ENCODE measurements around the gene IFNLR1.

DNA sequence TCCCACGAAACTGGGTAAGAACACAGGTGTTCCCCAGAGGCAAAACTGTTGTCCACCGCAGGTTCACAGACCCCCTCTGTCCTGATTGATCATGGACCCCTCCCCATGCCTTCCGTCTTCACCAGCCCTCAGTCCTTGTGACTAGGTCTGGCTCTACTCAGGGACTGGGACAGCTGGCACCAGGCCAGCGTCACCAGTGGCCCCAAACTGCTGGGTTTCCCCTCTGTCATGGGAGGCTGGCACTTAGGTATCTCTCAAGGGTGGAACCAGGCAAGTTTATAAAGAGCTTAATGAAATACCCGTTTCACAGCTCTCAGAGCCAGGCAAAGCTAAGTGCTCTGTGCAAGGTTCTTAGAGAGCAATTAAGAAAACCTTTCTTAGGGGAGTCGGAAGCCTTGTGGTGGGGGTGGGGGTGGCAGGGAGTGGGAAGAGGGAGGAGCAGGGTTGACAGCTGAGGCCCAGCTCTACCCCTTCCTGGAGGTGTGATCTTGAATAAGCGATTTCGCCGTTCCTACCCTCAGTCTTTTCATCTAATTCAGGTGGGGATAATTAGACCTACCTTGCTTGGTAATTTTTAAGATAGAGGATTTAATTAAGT lies 35.0 kb upstream of the IFNLR1 start:
- TF ChIP-seq, protein P1, sequence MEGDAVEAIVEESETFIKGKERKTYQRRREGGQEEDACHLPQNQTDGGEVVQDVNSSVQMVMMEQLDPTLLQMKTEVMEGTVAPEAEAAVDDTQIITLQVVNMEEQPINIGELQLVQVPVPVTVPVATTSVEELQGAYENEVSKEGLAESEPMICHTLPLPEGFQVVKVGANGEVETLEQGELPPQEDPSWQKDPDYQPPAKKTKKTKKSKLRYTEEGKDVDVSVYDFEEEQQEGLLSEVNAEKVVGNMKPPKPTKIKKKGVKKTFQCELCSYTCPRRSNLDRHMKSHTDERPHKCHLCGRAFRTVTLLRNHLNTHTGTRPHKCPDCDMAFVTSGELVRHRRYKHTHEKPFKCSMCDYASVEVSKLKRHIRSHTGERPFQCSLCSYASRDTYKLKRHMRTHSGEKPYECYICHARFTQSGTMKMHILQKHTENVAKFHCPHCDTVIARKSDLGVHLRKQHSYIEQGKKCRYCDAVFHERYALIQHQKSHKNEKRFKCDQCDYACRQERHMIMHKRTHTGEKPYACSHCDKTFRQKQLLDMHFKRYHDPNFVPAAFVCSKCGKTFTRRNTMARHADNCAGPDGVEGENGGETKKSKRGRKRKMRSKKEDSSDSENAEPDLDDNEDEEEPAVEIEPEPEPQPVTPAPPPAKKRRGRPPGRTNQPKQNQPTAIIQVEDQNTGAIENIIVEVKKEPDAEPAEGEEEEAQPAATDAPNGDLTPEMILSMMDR (IDR thresholded peaks at IDR 0.05): no peak
- TF ChIP-seq POLR2A (IDR thresholded peaks at IDR 0.05) (no peak), POLR2AphosphoS5 (IDR thresholded peaks at IDR 0.05) (no peak), EP300 (IDR thresholded peaks at IDR 0.05; ENCODE audit: low read depth) (no peak)

All from transverse colon (tissue), 4 donors.